Neural cell (in vitro differentiated cells): ENCODE data around the gene FCRL1. TPM values are rescaled to one million over a fixed set of nuclear protein-coding genes. Genes with fewer than 3 reads are reported as not detected.

Source experiments
- H2AFZ ChIP-seq: fragments of 200-600, 300-800 bp; sonication (generic), shearing (Covaris generic); 2 replicates; pipeline ENCODE4 v1.6.0; 2014; ENCODE audit warnings: low read depth, mild to moderate bottlenecking, antibody characterized with exemption, low read length, moderate library complexity
- H3F3A ChIP-seq: fragments of 200-600 bp; shearing (Covaris generic); 2 replicates; pipeline ENCODE4 v1.6.1; 2016; ENCODE audit warnings: mild to moderate bottlenecking, moderate library complexity, mixed read lengths, antibody characterized with exemption, low read length; ENCODE audit not compliant: insufficient read depth, poor library complexity, severe bottlenecking
- H3K27ac ChIP-seq: fragments of 200-600, 300-800 bp; sonication (generic), shearing (Covaris generic); 2 replicates; pipeline ENCODE4 v1.5.1; 2014; ENCODE audit warnings: mild to moderate bottlenecking, low read length, moderate library complexity
- H3K27me3 ChIP-seq: fragments of 300-800, 200-600 bp; sonication (generic), shearing (Covaris generic); 2 replicates; pipeline ENCODE4 v1.6.0; 2014; ENCODE audit warnings: mild to moderate bottlenecking, low read depth, low read length, moderate library complexity; ENCODE audit not compliant: insufficient read depth
- H3K36me3 ChIP-seq: fragments of 300-800, 200-600 bp; sonication (generic), shearing (Covaris generic); 2 replicates; pipeline ENCODE4 v1.5.1; 2014; ENCODE audit warnings: mild to moderate bottlenecking, antibody characterized with exemption, low read length, moderate library complexity; ENCODE audit not compliant: insufficient read depth
- H3K4me2 ChIP-seq: fragments of 300-800, 200-600 bp; sonication (generic), shearing (Covaris generic); 2 replicates; pipeline ENCODE4 v1.6.0; 2014; ENCODE audit warnings: mild to moderate bottlenecking, low read length
- H3K4me3 ChIP-seq: fragments of 300-800, 200-600 bp; sonication (generic), shearing (Covaris generic); 2 replicates; pipeline ENCODE4 v1.5.1; 2014; ENCODE audit warnings: mild to moderate bottlenecking, low read length, moderate library complexity
- H3K79me2 ChIP-seq: fragments of 200-600 bp; shearing (Covaris generic); replicated peaks from 2 replicates; pipeline ENCODE4 v1.6.0; 2014; ENCODE audit warnings: mild to moderate bottlenecking, low read length, moderate library complexity; ENCODE audit not compliant: insufficient read depth
- H3K9ac ChIP-seq: fragments of 300-800, 200-600 bp; sonication (generic), shearing (Covaris generic); 2 replicates; pipeline ENCODE4 v1.6.1; 2016; ENCODE audit warnings: mild to moderate bottlenecking, low read length, mixed read lengths
- H3K9me2 ChIP-seq: fragments of 200-600 bp; shearing (Covaris generic); 2 replicates; pipeline ENCODE4 v1.6.1; 2016; ENCODE audit warnings: mild to moderate bottlenecking, low read length, mixed read lengths; ENCODE audit not compliant: insufficient read depth
- H3K9me3 ChIP-seq: fragments of 200-600, 300-800 bp; sonication (generic), shearing (Covaris generic); 2 replicates; pipeline ENCODE4 v1.6.1; 2016; ENCODE audit warnings: mild to moderate bottlenecking, mixed run types, low read length, moderate library complexity, mixed read lengths
- H4K20me1 ChIP-seq: fragments of 200-600 bp; shearing (Covaris generic); 2 replicates; pipeline ENCODE4 v1.6.1; 2016; ENCODE audit warnings: mild to moderate bottlenecking, mixed run types; ENCODE audit not compliant: insufficient read depth
- CTCF ChIP-seq: fragments of 450-650 bp; IDR thresholded peaks from 2 replicates; pipeline ENCODE4 v1.5.1; 2014; ENCODE audit warnings: antibody characterized with exemption, mild to moderate bottlenecking, moderate library complexity; ENCODE audit not compliant: poor library complexity, severe bottlenecking
- EP300 ChIP-seq: fragments of 450-650 bp; conservative IDR thresholded peaks from 2 replicates; pipeline ENCODE4 v1.6.1; 2014; ENCODE audit warnings: antibody characterized with exemption, mild to moderate bottlenecking, moderate library complexity; ENCODE audit not compliant: poor library complexity, severe bottlenecking
- EZH2 ChIP-seq: fragments of 200-600, 300-800 bp; shearing (Covaris generic), sonication (generic); IDR thresholded peaks from 2 replicates; pipeline ENCODE4 v1.6.1; 2014; ENCODE audit warnings: antibody characterized with exemption, low read length, borderline replicate concordance, mild to moderate bottlenecking; ENCODE audit not compliant: insufficient read depth, poor library complexity, severe bottlenecking
- MXI1 ChIP-seq: fragments of 450-650 bp; conservative IDR thresholded peaks from 2 replicates; pipeline ENCODE4 v1.6.1; 2014; ENCODE audit warnings: antibody characterized with exemption, mild to moderate bottlenecking; ENCODE audit not compliant: poor library complexity, severe bottlenecking
- POLR2AphosphoS5 ChIP-seq: IDR thresholded peaks from 2 replicates; pipeline ENCODE4 v1.6.1; 2012
- RAD21 ChIP-seq: fragments of 450-650 bp; conservative IDR thresholded peaks from 2 replicates; pipeline ENCODE4 v1.6.1; 2014; ENCODE audit warnings: antibody characterized with exemption, mild to moderate bottlenecking, moderate library complexity
- REST ChIP-seq: IDR thresholded peaks from 2 replicates; pipeline ENCODE4 v1.6.1; 2012; ENCODE audit warnings: borderline replicate concordance
- SMC3 ChIP-seq: fragments of 450-650 bp; conservative IDR thresholded peaks from 2 replicates; pipeline ENCODE4 v1.6.1; 2014; ENCODE audit warnings: antibody characterized with exemption, mild to moderate bottlenecking, moderate library complexity; ENCODE audit not compliant: poor library complexity
- TAF1 ChIP-seq: IDR thresholded peaks from 2 replicates; pipeline ENCODE4 v1.6.1; 2012; ENCODE audit warnings: low read depth
- polyA plus RNA-seq: library from polyadenylated mRNA; depleted of rRNA; stranded (reverse); fragments of >200 nt; gene quantifications from 2 replicates; pipeline ENCODE4 v1.2.3, GENCODE V29; 2014

FCRL1 gene
- polyA plus RNA-seq, 1 donor from 2014 or later: not detected

GRCh38 chr1:157813269-157813668, 6.7 kb downstream of the FCRL1 start:
- no peak overlapping the region for H3K4me3 ChIP-seq

GRCh38 chr1:157806431-157807149, 13.3 kb downstream of the FCRL1 start:
- Histone ChIP-seq H2AFZ (no peak overlapping the region), H3K79me2 (no peaks in the 10 kb centered on the region), H4K20me1 (no peaks in the 10 kb centered on the region)
- TF ChIP-seq CTCF (no peak), RAD21 (no peak), EP300 (no peak), SMC3 (no peak), MXI1 (no peak), POLR2AphosphoS5 (no peak)

More at GRCh38 chr1:157813269-157813668, 6.7 kb downstream of the FCRL1 start:
- Histone ChIP-seq H3K9ac (no peak overlapping the region), H2AFZ (no peak overlapping the region), H3K27me3 (no peaks in the 10 kb centered on the region), H3K9me2 (no peaks in the 10 kb centered on the region), H4K20me1 (no peaks in the 10 kb centered on the region), H3K36me3 (no peaks in the 10 kb centered on the region), H3K27ac (no peak overlapping the region), H3K79me2 (no peaks in the 10 kb centered on the region), H3F3A (no peaks in the 10 kb centered on the region), H3K4me2 (no peak overlapping the region), H3K9me3 (peaks cover 5% of the 10 kb centered on the region)
- TF ChIP-seq CTCF: no peak
- no peak for TF ChIP-seq REST
- TF ChIP-seq POLR2AphosphoS5: no peak
- TF ChIP-seq SMC3: no peak
- TF ChIP-seq TAF1: no peak
- no peak for TF ChIP-seq EZH2
- no peak for TF ChIP-seq EP300
- TF ChIP-seq MXI1: no peak
- no peak for TF ChIP-seq RAD21

More at GRCh38 chr1:157806431-157807149, 13.3 kb downstream of the FCRL1 start:
- Histone ChIP-seq H3K9me3 (no peaks in the 10 kb centered on the region), H3K4me3 (no peak overlapping the region), H3K27me3 (no peaks in the 10 kb centered on the region), H3F3A (no peaks in the 10 kb centered on the region), H3K9ac (no peak overlapping the region), H3K4me2 (no peak overlapping the region), H3K27ac (no peak overlapping the region), H3K36me3 (no peaks in the 10 kb centered on the region), H3K9me2 (no peaks in the 10 kb centered on the region)
